ENCODE data around the gene LRPAP1.

- TF ChIP-seq CTCF (IDR thresholded peaks at IDR 0.05 in 4 of 5, conservative IDR thresholded peaks at IDR 0.05 in 1 of 5) (no peak), POLR2A (IDR thresholded peaks at IDR 0.05) (no peak)
These were observed 59.6 kb downstream of the LRPAP1 start for GRCh38 chr4:3472411-3473141.
